Adrenal gland (tissue), 5 donors: ENCODE measurements around the gene ABHD16A.

Experiments
- CTCF ChIP-seq, 6 experiments: fragments of 450-650 bp in 4 of 6; fragments of 200-600 bp in 2 of 6; sonication (generic) in 1 of 6; IDR thresholded peaks; 1 replicate in 5 of 6; 2 replicates in 1 of 6; pipeline versions ENCODE4 v1.5.1 to v1.8.0; 2016 to 2021; ENCODE audit warnings: antibody characterized with exemption in 6 of 6, mild to moderate bottlenecking in 2 of 6, moderate library complexity in 1 of 6
- POLR2A ChIP-seq, 2 donors: fragments of 450-650 bp; IDR thresholded peaks; one replicate each; pipeline ENCODE4 v1.6.1; 2017; ENCODE audit warnings: antibody characterized with exemption in 2 of 2, mild to moderate bottlenecking in 2 of 2, moderate library complexity in 1 of 2
- donor health status: DM: no; HTN: no; CAD: no.

GRCh38 chr6:31666337-31666965 lies 36.7 kb downstream of the ABHD16A start:
- no peak for TF ChIP-seq CTCF (IDR thresholded peaks at IDR 0.05)
- TF ChIP-seq POLR2A (IDR thresholded peaks at IDR 0.05), result no peak
